Fibroblast of lung (primary cell): ENCODE results near the gene KMT2E. TPM values are rescaled to one million over a fixed set of nuclear protein-coding genes. Genes with fewer than 3 reads are reported as not detected.
A peak's percentile ranks its signal among the peaks of the same experiment; 100 is the strongest.
"Not testable (repeated sequence)": the region's sequence is repeated elsewhere in the genome, so short reads cannot be mapped to it uniquely, and the experiment has no call there.

ENCODE experiments used
- DNase-seq, 2 donors: peaks; one replicate each; pipeline versions ENCODE4 v3.0.0 to v3.0.0-alpha.2; 2010; ENCODE audit warnings: low read depth in 2 of 2
- H2AFZ ChIP-seq: 2 replicates; pipeline ENCODE4 v1.5.1; 2012; ENCODE audit warnings: low read length, control low read depth, inconsistent platforms
- H3K27ac ChIP-seq: 2 replicates; pipeline ENCODE4 v1.5.1; 2011; ENCODE audit warnings: low read length, control low read depth; ENCODE audit not compliant: insufficient read depth
- H3K27me3 ChIP-seq: 2 replicates; pipeline ENCODE4 v1.5.1; 2011; ENCODE audit warnings: mild to moderate bottlenecking, low read length; ENCODE audit not compliant: control insufficient read depth, insufficient read depth
- H3K36me3 ChIP-seq: 2 replicates; pipeline ENCODE4 v1.5.1; 2011; ENCODE audit warnings: low read length; ENCODE audit not compliant: control insufficient read depth, insufficient read depth
- H3K4me1 ChIP-seq: 2 replicates; pipeline ENCODE4 v1.5.1; 2011; ENCODE audit warnings: low read length; ENCODE audit not compliant: control insufficient read depth, insufficient read depth; ENCODE audit errors: extremely low read depth
- H3K4me2 ChIP-seq: 2 replicates; pipeline ENCODE4 v1.5.1; 2011; ENCODE audit warnings: low read length, control low read depth; ENCODE audit not compliant: insufficient read depth; ENCODE audit errors: extremely low read depth
- H3K4me3 ChIP-seq, 4 experiments: fragments of 200-600 bp in 1 of 4; sonication (generic) in 1 of 4; replicated peaks in 1 of 4; 2 replicates each; pipeline ENCODE4 v1.5.1; 2011 to 2016; ENCODE audit warnings: low read length in 4 of 4, low read depth in 3 of 4, mild to moderate bottlenecking in 3 of 4, control low read depth in 2 of 4, inconsistent platforms in 1 of 4, mixed read lengths in 1 of 4; ENCODE audit not compliant: insufficient read depth in 1 of 4; ENCODE audit errors: control extremely low read depth in 1 of 4
- H3K79me2 ChIP-seq: 2 replicates; pipeline ENCODE4 v1.5.1; 2012; ENCODE audit warnings: mild to moderate bottlenecking, low read length, inconsistent platforms; ENCODE audit not compliant: control insufficient read depth, insufficient read depth
- H3K9ac ChIP-seq: 2 replicates; pipeline ENCODE4 v1.5.1; 2011; ENCODE audit warnings: mild to moderate bottlenecking, low read length, control low read depth; ENCODE audit not compliant: insufficient read depth
- H3K9me3 ChIP-seq: 2 replicates; pipeline ENCODE4 v1.5.1; 2012; ENCODE audit warnings: low read depth, low read length; ENCODE audit not compliant: control insufficient read depth, insufficient read depth
- H4K20me1 ChIP-seq: 2 replicates; pipeline ENCODE4 v1.5.1; 2011; ENCODE audit warnings: low read length; ENCODE audit not compliant: control insufficient read depth, insufficient read depth; ENCODE audit errors: extremely low read depth
- EZH2 ChIP-seq: IDR thresholded peaks from 2 replicates; pipeline ENCODE4 v1.5.1; 2012; ENCODE audit warnings: low read length, control low read depth, mild to moderate bottlenecking; ENCODE audit errors: missing control alignments
- polyA plus RNA-seq, 2 donors: library from polyadenylated mRNA; depleted of rRNA in 1 of 2; stranded (reverse) in 1 of 2; unstranded in 1 of 2; fragments of >200 nt; gene quantifications; 2 replicates each; pipeline ENCODE4 v1.2.1, GENCODE V29; 2011 to 2012; ENCODE audit warnings: missing spikeins in 1 of 2
- total RNA-seq: library from RNA; depleted of rRNA; stranded (reverse); fragments of >200 nt; gene quantifications from 2 replicates; pipeline ENCODE4 v1.2.1, GENCODE V29; 2014
- TF ChIP-seq, protein P1 (sequence below), 2 donors: IDR thresholded peaks in 1 of 2; conservative IDR thresholded peaks in 1 of 2; 1 replicate in 1 of 2; 2 replicates in 1 of 2; pipeline ENCODE4 v1.5.1; 2011 to 2012; ENCODE audit warnings: low read length in 2 of 2, control low read depth in 1 of 2, inconsistent platforms in 1 of 2, low read depth in 1 of 2, mild to moderate bottlenecking in 1 of 2

Gene KMT2E
- total and polyA plus RNA-seq, 2 donors (not counting 1 experiment from before 2014, with no cell fraction given), result 7.5 to 95.0 TPM

DNA sequence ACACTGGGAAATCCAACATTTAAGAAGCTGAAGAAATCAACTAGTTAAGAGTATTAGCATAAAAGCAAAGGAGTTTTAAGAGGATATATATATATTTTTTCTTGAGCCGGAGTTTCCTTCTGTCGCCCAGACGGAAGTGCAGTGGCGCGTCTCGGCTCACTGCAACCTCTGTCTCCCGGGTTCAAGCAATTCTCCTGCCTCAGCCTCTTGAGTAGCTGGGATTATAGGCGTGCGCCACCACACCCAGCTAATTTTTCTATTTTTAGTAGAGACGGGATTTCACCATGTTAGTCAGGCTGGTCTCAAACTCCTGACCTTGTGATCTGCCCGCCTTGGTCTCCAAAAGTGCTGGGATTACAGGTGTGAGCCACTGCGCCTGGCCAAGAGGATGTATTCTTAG, 8.5 kb upstream of the KMT2E start:
- H3K79me2 ChIP-seq, result peaks cover 70% of the 10 kb centered on the region
- not testable (repeated sequence) for H3K4me1 ChIP-seq, H3K9ac ChIP-seq, H4K20me1 ChIP-seq, DNase-seq, H3K4me3 ChIP-seq, H3K9me3 ChIP-seq, H3K27ac ChIP-seq, H3K36me3 ChIP-seq, H3K4me2 ChIP-seq, H2AFZ ChIP-seq, H3K27me3 ChIP-seq

DNA sequence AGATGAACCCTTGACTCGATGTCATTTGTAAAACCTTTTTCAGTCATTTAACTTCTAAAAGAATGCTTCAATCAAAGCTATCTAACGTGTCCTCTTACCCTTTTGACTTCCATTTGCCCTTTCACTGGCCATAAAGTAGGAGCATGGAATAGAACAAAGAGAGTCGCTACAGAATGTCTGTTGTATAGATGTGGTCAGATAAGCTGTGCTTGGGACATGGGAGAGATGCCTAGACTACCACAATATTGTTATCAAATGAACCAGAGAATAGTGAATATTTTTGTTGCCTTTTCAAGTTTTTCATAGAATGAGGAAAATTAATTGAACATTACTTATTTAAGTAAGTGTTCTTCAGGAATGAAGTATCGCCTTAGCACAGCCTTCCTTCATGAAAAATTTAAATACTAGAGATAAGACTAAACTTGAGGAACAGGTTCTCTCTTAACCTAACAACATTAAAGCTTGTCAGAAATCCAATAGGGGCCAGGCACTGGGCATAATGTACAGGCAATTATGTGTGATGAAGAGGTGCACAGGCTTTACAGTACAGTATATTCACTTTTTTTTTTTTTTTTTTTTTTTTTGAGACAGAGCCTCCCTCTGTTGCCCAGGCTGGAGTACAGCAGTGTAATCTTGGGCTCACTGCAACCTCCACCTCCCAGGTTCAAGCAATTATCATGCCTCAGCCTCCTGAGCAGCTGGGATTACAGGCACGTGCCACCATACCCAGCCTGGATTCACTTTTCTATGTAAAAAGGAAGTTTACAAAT, 7.5 kb upstream of the KMT2E start:
- H3K9me3 ChIP-seq, result no peaks in the 10 kb centered on the region
- H2AFZ ChIP-seq, result no peak overlapping the region
- H3K4me1 ChIP-seq, result peaks cover 3% of the 10 kb centered on the region
- DNase-seq, result peak in 1 of 2 donors; percentile 34
- H3K27ac ChIP-seq, result peak overlapping the region; percentile 9
- no peak overlapping the region for H3K4me3 ChIP-seq
- H3K27me3 ChIP-seq, result no peaks in the 10 kb centered on the region
- TF ChIP-seq, protein P1, sequence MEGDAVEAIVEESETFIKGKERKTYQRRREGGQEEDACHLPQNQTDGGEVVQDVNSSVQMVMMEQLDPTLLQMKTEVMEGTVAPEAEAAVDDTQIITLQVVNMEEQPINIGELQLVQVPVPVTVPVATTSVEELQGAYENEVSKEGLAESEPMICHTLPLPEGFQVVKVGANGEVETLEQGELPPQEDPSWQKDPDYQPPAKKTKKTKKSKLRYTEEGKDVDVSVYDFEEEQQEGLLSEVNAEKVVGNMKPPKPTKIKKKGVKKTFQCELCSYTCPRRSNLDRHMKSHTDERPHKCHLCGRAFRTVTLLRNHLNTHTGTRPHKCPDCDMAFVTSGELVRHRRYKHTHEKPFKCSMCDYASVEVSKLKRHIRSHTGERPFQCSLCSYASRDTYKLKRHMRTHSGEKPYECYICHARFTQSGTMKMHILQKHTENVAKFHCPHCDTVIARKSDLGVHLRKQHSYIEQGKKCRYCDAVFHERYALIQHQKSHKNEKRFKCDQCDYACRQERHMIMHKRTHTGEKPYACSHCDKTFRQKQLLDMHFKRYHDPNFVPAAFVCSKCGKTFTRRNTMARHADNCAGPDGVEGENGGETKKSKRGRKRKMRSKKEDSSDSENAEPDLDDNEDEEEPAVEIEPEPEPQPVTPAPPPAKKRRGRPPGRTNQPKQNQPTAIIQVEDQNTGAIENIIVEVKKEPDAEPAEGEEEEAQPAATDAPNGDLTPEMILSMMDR (conservative IDR thresholded peaks at IDR 0.05 in 1 of 2, IDR thresholded peaks at IDR 0.05 in 1 of 2; ENCODE audit: low read depth in 1 of 2, low read length in 2 of 2), result no peak
- TF ChIP-seq EZH2, result no peak
- peak overlapping the region; percentile 4 for H3K4me2 ChIP-seq
- no peak overlapping the region for H3K9ac ChIP-seq
- H4K20me1 ChIP-seq, result peaks cover 6% of the 10 kb centered on the region
- H3K79me2 ChIP-seq, result peaks cover 80% of the 10 kb centered on the region
- peaks cover 4% of the 10 kb centered on the region for H3K36me3 ChIP-seq

DNA sequence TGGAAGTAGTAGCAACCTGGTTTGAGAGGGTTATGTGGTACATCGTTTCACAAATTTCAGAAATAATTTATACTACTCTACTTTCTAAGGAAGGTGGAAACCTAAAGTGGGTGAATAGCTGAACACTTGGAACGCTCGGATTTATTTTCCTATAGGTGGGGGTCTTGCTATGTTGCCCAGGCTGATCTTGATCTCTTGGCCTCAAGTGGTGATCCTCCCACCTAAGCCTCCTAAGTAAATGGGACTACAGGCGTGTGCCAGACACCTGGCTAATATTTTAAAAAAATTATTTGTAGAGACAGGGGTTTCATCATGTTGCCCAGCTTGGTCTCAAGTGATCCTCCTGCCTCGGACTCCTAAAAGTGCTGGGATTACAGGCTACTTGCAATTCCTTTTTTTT, 6.7 kb upstream of the KMT2E start:
- Histone ChIP-seq H4K20me1 (peaks cover 6% of the 10 kb centered on the region), H3K4me2 (peak overlapping the region; percentile 23), H3K9ac (no peak overlapping the region), H3K27ac (peak overlapping the region; percentile 9), H3K36me3 (peaks cover 4% of the 10 kb centered on the region), H3K4me3 (no peak overlapping the region), H3K27me3 (no peaks in the 10 kb centered on the region), H2AFZ (no peak overlapping the region), H3K79me2 (peaks cover 88% of the 10 kb centered on the region), H3K4me1 (peaks cover 3% of the 10 kb centered on the region), H3K9me3 (no peaks in the 10 kb centered on the region)
- DNase-seq, result no peak
- TF ChIP-seq, protein P1 (conservative IDR thresholded peaks at IDR 0.05 in 1 of 2, IDR thresholded peaks at IDR 0.05 in 1 of 2; ENCODE audit: low read depth in 1 of 2, low read length in 2 of 2), result no peak
- no peak for TF ChIP-seq EZH2
